RWPE1 (cell line): ENCODE measurements around the gene MSGN1.

Experiments used
- CTCF ChIA-PET: fragments of 350-600 bp; sonication (Branson Sonifier 250); formaldehyde crosslinking; extraction: SDS; loops from one replicate; lab custom pipeline; 2021; lab: Yijun Ruan, JAX
- POLR2A ChIA-PET: fragments of 400-600 bp; formaldehyde crosslinking; extraction: SDS; loops from one replicate; lab custom pipeline; 2020; ENCODE audit warnings: antibody characterized with exemption; ENCODE audit not compliant: low non-redundant PET; lab: Yijun Ruan, JAX
- DNase-seq: peaks from one replicate; pipeline ENCODE4 v3.0.0; 2012; ENCODE audit warnings: low spot score
- H3K27ac ChIP-seq: fragments of 450-650 bp; 2 replicates; pipeline ENCODE4 v1.5.1; 2017
- TF ChIP-seq, protein P1 (sequence below): fragments of 450-650 bp; conservative IDR thresholded peaks from 2 replicates; pipeline ENCODE4 v1.5.1; 2017; ENCODE audit warnings: low read depth, mild to moderate bottlenecking

The MSGN1 gene

DNA sequence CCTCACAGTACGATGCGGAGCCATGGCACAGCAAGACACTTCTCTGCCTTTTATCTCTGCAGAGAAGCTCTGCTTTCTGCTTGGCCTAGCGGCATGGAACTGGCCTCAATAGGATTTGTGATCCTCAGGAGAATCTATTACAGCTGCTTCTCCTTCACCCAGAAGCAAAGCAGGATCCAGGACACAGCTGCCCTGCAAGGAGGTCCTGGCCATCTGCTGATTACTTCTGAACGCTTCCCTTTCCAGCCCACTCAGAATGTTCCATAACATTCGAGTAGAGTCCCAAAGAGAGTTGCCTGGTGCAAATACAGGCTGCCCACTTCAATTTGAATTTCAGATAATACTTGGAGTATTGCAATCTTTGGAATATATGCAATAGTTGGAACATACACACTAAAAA lies 33.0 kb downstream of the MSGN1 start:
- ChIA-PET CTCF (interaction anchor here (0.6 kb wide), 1 partner anchor 294 kb away, joined by 3 read pairs; no protein-coding TSS in a partner anchor), POLR2A (no interaction called here)
- H3K27ac ChIP-seq: no peak overlapping the region
- TF ChIP-seq, protein P1, sequence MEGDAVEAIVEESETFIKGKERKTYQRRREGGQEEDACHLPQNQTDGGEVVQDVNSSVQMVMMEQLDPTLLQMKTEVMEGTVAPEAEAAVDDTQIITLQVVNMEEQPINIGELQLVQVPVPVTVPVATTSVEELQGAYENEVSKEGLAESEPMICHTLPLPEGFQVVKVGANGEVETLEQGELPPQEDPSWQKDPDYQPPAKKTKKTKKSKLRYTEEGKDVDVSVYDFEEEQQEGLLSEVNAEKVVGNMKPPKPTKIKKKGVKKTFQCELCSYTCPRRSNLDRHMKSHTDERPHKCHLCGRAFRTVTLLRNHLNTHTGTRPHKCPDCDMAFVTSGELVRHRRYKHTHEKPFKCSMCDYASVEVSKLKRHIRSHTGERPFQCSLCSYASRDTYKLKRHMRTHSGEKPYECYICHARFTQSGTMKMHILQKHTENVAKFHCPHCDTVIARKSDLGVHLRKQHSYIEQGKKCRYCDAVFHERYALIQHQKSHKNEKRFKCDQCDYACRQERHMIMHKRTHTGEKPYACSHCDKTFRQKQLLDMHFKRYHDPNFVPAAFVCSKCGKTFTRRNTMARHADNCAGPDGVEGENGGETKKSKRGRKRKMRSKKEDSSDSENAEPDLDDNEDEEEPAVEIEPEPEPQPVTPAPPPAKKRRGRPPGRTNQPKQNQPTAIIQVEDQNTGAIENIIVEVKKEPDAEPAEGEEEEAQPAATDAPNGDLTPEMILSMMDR: no peak
- no peak for DNase-seq

DNA sequence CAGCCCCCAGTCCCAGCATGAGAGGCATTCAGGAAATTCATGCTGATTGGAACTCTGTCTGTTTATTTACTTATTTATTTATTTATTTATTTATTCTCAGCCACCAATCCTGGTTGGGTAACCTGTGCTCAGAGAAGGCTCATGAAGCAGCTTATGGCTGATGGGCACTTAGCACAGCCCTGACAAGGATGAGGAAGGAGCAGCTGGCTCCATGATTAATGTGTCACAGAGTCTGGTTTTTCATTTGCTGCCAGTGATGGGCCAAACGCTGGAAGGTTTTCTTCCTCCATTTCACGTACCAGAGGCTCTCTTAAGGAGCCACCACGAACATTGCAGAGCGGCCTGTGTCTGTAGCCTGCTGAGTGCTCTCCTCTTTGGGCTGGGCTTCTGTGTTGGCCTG lies 33.9 kb downstream of the MSGN1 start:
- POLR2A ChIA-PET: no interaction called here
- CTCF ChIA-PET: interaction anchor here (0.6 kb wide), 1 partner anchor 299 kb away, joined by 3 read pairs; no protein-coding TSS in a partner anchor
- no peak for DNase-seq
- TF ChIP-seq, protein P1: no peak
- no peak overlapping the region for H3K27ac ChIP-seq

DNA sequence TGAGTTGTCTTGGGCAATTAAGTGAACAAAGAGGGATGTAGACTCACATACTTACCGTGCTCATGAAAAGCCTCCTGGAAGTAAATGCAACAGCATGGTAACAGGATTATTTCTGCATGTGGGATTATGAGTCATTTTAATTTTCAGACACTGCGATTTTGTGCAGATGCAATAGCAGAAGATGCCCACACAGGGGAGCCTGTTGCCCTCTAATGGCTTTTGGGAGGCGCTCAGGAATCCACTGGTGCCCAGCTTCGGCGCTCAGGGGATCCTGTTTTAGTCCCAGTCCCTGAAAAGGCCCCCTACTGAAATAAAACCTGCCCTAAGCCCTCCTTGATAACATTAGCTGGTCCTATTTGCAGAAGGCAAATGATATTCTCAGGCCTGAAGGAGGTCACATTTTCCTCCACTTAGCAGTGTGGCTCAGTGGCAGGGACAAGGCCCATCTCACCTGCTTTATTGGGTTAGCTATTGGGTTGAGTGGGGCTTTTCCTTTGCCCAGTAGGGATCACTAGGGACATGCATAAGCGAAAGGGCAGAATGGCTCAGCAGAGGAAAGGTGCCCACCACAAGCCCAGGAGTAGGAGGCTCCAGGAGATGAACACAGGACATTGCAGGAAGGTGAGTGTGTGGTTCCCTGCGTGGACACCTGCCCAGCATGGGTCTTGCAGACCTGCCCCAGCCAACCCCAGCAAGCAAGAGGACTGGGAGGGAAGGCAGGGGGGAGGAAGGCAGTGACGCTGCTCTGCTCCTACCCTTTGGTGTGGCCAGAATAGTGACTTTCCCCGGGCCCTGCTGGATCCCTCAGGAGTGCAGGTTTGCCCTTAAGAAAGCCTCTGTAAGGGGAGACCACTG lies 35.7 kb downstream of the MSGN1 start:
- POLR2A ChIA-PET: no interaction called here
- H3K27ac ChIP-seq: no peak overlapping the region
- peak; percentile 74 for DNase-seq
- TF ChIP-seq, protein P1: peak; percentile 91
- CTCF ChIA-PET: interaction anchor here (0.5 to 2.0 kb wide), 9 partner anchors 15 to 526 kb away, joined by 3 to 6 read pairs (median 4); no protein-coding TSS in a partner anchor

DNA sequence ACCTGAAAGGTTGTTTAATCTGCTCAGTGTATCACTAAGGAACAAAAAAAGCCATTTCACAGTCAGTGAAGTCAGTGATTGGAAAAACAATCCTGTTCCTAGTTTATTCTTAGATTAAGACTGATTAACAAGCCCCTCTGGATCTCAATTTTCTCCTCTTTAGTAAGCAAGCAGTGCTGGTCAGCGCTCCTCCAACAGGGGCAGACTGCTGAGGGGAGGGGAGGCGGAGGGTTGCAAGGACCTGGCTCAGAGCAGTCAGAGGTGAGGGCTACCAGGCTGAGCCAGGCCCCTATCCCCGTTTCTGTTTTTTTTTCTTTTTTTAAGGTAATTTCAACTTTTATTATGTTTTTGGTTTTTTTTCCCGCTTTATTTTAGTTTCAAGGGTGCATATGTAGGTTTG lies 37.5 kb downstream of the MSGN1 start:
- ChIA-PET POLR2A (no interaction called here), CTCF (no interaction called here)
- no peak overlapping the region for H3K27ac ChIP-seq
- DNase-seq: no peak
- TF ChIP-seq, protein P1: no peak

DNA sequence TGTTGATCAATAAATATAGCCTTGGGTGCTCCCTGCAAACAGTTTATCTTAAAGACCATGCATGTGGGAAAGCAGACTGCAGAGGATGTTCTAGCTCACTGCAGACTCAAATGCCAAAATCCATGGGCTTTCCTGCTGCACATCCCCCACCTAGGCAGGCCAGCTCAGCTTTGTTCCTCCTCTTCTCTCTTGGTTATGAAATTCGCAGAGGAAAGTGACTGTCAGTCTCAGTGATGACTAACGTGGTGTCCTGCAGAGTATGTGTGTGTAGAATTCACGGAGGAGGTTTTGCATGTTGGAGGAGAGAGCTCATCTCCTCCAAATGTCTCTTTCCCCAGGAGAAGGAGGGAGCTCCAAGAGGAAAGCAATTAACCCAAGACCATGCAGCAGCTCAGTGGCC lies 40.8 kb downstream of the MSGN1 start:
- no peak for DNase-seq
- no peak overlapping the region for H3K27ac ChIP-seq
- CTCF ChIA-PET: no interaction called here
- POLR2A ChIA-PET: no interaction called here
- TF ChIP-seq, protein P1: no peak

DNA sequence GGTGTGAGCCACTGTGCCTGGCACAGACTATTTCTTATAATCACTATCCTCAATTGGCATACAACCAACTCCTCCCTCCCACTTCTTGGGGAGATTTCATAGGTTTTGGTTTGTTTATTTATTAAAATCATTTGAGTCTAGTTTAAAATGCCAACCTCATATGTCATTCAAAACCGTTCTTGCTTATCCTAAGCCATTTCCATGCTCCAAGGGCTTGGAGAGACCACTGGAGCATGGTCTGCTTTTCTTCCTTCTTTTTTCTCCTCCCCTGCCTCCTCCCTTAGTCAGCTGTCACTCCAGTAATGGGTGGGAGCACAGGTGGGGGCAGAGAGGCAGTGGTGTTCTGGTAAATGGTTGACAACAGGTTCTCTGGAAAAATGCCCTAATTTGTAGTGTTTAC lies 41.8 kb downstream of the MSGN1 start:
- no peak overlapping the region for H3K27ac ChIP-seq
- CTCF ChIA-PET: no interaction called here
- DNase-seq: no peak
- TF ChIP-seq, protein P1: no peak
- POLR2A ChIA-PET: no interaction called here
